Stimulated activated CD4-positive, alpha-beta T cell treated with anti-CD3 and anti-CD28 coated beads, Interleukin-4, amount 100 ng/mL, for 4 hours (primary cell): Measurements from ENCODE around the gene RARS2.
"Not testable (repeated sequence)": the region's sequence is repeated elsewhere in the genome, so short reads cannot be mapped to it uniquely, and the experiment has no call there.

ENCODE experiments used
- DNase-seq, 2 experiments: peaks; one replicate each; pipeline ENCODE4 v3.0.0-alpha.2; 2020

The RARS2 gene

GRCh38 chr6:87589693-87590416 lies at the start of gene RARS2, which contains the start of gene ORC3:
TSS of gene RARS2 (minus strand) at chr6:87589987. CDS start at chr6:87589957, 30 bp downstream.
TSS of gene ORC3 (plus strand) at chr6:87590135. CDS start at chr6:87590169, 34 bp downstream.
- peak; percentile 90 to 93 for DNase-seq

GRCh38 chr6:87639373-87639772 lies 49.6 kb upstream of the RARS2 start:
- no peak for DNase-seq

- no peak for DNase-seq
Observed at GRCh38 chr6:87637106-87637505, 47.3 kb upstream of the RARS2 start.

GRCh38 chr6:87636315-87636714 lies 46.5 kb upstream of the RARS2 start:
- DNase-seq, result no peak

GRCh38 chr6:87633851-87634250 lies 44.1 kb upstream of the RARS2 start:
- no peak for DNase-seq

GRCh38 chr6:87630746-87631145 lies 41.0 kb upstream of the RARS2 start:
- no peak for DNase-seq

- DNase-seq, result no peak
Observed at GRCh38 chr6:87628881-87629280, 39.1 kb upstream of the RARS2 start.

GRCh38 chr6:87628424-87628823 lies 38.6 kb upstream of the RARS2 start:
- no peak for DNase-seq

GRCh38 chr6:87623248-87623647 lies 33.5 kb upstream of the RARS2 start:
- no peak for DNase-seq

GRCh38 chr6:87618531-87618930 lies 28.7 kb upstream of the RARS2 start:
- DNase-seq, result no peak

- DNase-seq, result no peak
Observed at GRCh38 chr6:87617405-87617804, 27.6 kb upstream of the RARS2 start.

GRCh38 chr6:87613018-87613417 lies 23.2 kb upstream of the RARS2 start:
- not testable (repeated sequence) for DNase-seq

- no peak for DNase-seq
Observed at GRCh38 chr6:87608802-87609201, 19.0 kb upstream of the RARS2 start.

GRCh38 chr6:87606199-87606598 lies 16.4 kb upstream of the RARS2 start:
- no peak for DNase-seq

- DNase-seq, result no peak
Observed at GRCh38 chr6:87600576-87600975, 10.8 kb upstream of the RARS2 start.

- DNase-seq, result no peak
Observed at GRCh38 chr6:87590990-87591389, 1.2 kb upstream of the RARS2 start.

- DNase-seq, result no peak
Observed at GRCh38 chr6:87590417-87590880, 662 bp upstream of the RARS2 start.

GRCh38 chr6:87588756-87589407 lies 905 bp downstream of the RARS2 start:
- no peak for DNase-seq

GRCh38 chr6:87586371-87587077 lies 3.3 kb downstream of the RARS2 start:
- no peak for DNase-seq

GRCh38 chr6:87583822-87584221 lies 6.0 kb downstream of the RARS2 start:
- no peak for DNase-seq

- DNase-seq, result no peak
Observed at GRCh38 chr6:87575423-87575822, 14.4 kb downstream of the RARS2 start.

- no peak for DNase-seq
Observed at GRCh38 chr6:87574237-87574804, 15.5 kb downstream of the RARS2 start.

GRCh38 chr6:87573307-87574024 lies 16.3 kb downstream of the RARS2 start:
- DNase-seq, result no peak
